Measurements from ENCODE around the gene NMD3.

DNA sequence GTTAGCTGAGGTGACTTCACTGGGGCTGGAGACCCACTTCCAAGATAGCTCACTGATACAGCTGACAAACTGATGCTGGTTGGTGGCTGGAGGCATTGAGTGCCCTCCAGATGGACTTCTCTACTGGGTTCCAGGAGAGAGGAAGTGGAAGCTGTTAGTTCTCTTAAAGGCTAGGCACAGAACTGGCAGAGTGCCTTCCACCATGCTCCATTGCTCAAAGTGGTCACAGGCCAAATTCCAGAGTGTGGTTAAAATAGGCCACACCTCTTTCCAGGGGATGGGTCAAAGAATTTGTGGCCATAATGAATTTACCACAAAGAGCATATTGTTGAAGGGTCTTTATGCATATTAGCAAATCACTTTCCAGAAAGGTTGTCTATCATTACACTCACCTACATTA, 74.2 kb downstream of the NMD3 start:
- TF ChIP-seq, protein P1, sequence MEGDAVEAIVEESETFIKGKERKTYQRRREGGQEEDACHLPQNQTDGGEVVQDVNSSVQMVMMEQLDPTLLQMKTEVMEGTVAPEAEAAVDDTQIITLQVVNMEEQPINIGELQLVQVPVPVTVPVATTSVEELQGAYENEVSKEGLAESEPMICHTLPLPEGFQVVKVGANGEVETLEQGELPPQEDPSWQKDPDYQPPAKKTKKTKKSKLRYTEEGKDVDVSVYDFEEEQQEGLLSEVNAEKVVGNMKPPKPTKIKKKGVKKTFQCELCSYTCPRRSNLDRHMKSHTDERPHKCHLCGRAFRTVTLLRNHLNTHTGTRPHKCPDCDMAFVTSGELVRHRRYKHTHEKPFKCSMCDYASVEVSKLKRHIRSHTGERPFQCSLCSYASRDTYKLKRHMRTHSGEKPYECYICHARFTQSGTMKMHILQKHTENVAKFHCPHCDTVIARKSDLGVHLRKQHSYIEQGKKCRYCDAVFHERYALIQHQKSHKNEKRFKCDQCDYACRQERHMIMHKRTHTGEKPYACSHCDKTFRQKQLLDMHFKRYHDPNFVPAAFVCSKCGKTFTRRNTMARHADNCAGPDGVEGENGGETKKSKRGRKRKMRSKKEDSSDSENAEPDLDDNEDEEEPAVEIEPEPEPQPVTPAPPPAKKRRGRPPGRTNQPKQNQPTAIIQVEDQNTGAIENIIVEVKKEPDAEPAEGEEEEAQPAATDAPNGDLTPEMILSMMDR (IDR thresholded peaks at IDR 0.05): no peak
- TF ChIP-seq POLR2A (IDR thresholded peaks at IDR 0.05): no peak

All from adrenal gland (tissue), 5 donors.